Stimulated activated CD4-positive, alpha-beta T cell treated with anti-CD3 and anti-CD28 coated beads, Interleukin-2, amount 100 ng/mL, for 4 hours (primary cell): ENCODE data around the gene C17orf75.

ENCODE experiments used
- DNase-seq: peaks from one replicate; pipeline ENCODE4 v3.0.0-alpha.2; 2020; ENCODE audit warnings: low read depth

Gene C17orf75

GRCh38 chr17:32303781-32304288 lies 38.1 kb downstream of the C17orf75 start:
- DNase-seq, result no peak

GRCh38 chr17:32302860-32303649 lies 38.9 kb downstream of the C17orf75 start:
- DNase-seq, result no peak

- DNase-seq, result no peak
These were observed 39.9 kb downstream of the C17orf75 start for GRCh38 chr17:32302037-32302436.

GRCh38 chr17:32299580-32300164 lies 42.3 kb downstream of the C17orf75 start:
- DNase-seq, result no peak

- no peak for DNase-seq
These were observed 43.0 kb downstream of the C17orf75 start for GRCh38 chr17:32298721-32299579.

- no peak for DNase-seq
These were observed 43.7 kb downstream of the C17orf75 start for GRCh38 chr17:32298298-32298697.

- no peak for DNase-seq
These were observed 44.1 kb downstream of the C17orf75 start for GRCh38 chr17:32297860-32298259.

- DNase-seq, result no peak
These were observed 44.5 kb downstream of the C17orf75 start for GRCh38 chr17:32297424-32297823.

GRCh38 chr17:32292094-32292493 lies 49.9 kb downstream of the C17orf75 start:
- DNase-seq, result no peak

GRCh38 chr17:32289471-32290070 lies 52.4 kb downstream of the C17orf75 start:
- no peak for DNase-seq

- DNase-seq, result no peak
These were observed 53.4 kb downstream of the C17orf75 start for GRCh38 chr17:32288615-32289014.

GRCh38 chr17:32287804-32288511 lies 54.0 kb downstream of the C17orf75 start:
- no peak for DNase-seq

GRCh38 chr17:32286518-32286900 lies 55.5 kb downstream of the C17orf75 start:
- no peak for DNase-seq

GRCh38 chr17:32285746-32286517 lies 56.0 kb downstream of the C17orf75 start:
- DNase-seq, result no peak

- no peak for DNase-seq
These were observed 56.7 kb downstream of the C17orf75 start for GRCh38 chr17:32285306-32285705.

GRCh38 chr17:32283745-32284201 lies 58.2 kb downstream of the C17orf75 start:
- DNase-seq, result no peak

- DNase-seq, result no peak
These were observed 60.9 kb downstream of the C17orf75 start for GRCh38 chr17:32281011-32281451.

GRCh38 chr17:32279891-32280716 lies 61.9 kb downstream of the C17orf75 start:
- DNase-seq, result no peak

GRCh38 chr17:32278815-32279214 lies 63.2 kb downstream of the C17orf75 start:
- DNase-seq, result no peak
